ENCODE measurements around the gene SDC1. TPM values are rescaled to one million over a fixed set of nuclear protein-coding genes. Genes with fewer than 3 reads are reported as not detected.
A peak's percentile ranks its signal among the peaks of the same experiment; 100 is the strongest.
"Not testable (repeated sequence)": the region's sequence is repeated elsewhere in the genome, so short reads cannot be mapped to it uniquely, and the experiment has no call there.

SDC1 gene
- total RNA-seq = 100 to 1,000 TPM; 355 to 757 (median 496) TPM

GRCh38 chr2:20224716-20225293 lies at the start of gene SDC1:
Gene SDC1 (minus strand): TSS chr2:20225130. CDS start chr2:20224867, 263 bp downstream.
- intact Hi-C loops (cut with DNase I) = no loop called here
- H3K4me1 ChIP-seq = peaks cover 16 to 63% (median 16%) of the 10 kb centered on the region in 3 donors
- TF ChIP-seq CTCF (IDR thresholded peaks at IDR 0.05) = no peak
- peak in 3 of 4 donors; percentile 11 to 52 (median 47) for TF ChIP-seq POLR2A (IDR thresholded peaks at IDR 0.05)
- peak within 1 kb of the TSS; percentile 59 to 86 (median 72) for H3K4me3 ChIP-seq
- peaks cover 0 to 50% (median 0%) of the 10 kb centered on the region in 4 donors for H3K27me3 ChIP-seq
- H3K27ac ChIP-seq = peak within 1 kb of the TSS; percentile 91 to 97 (median 94)
- WGBS, 2 donors = 0 to 2% methylated on average over 17 to 27 of the region's 65 CpGs
- H3K9me3 ChIP-seq = no peaks in the 10 kb centered on the region
- no peaks in the 10 kb centered on the region for H3K36me3 ChIP-seq
- no peak for DNase-seq

- no peak overlapping the region for H3K4me3 ChIP-seq
- no peaks in the 10 kb centered on the region for H3K4me1 ChIP-seq
- no peaks in the 10 kb centered on the region for H3K27me3 ChIP-seq
- WGBS, 2 donors = 92 to 93% methylated on average over 4 of the region's 4 CpGs
- TF ChIP-seq POLR2A (IDR thresholded peaks at IDR 0.05) (no peak), CTCF (IDR thresholded peaks at IDR 0.05) (no peak)
- H3K27ac ChIP-seq = no peak overlapping the region
- peaks cover 0 to 71% (median 4%) of the 10 kb centered on the region in 3 donors for H3K36me3 ChIP-seq
- H3K9me3 ChIP-seq = no peaks in the 10 kb centered on the region
- intact Hi-C loops (cut with DNase I) = no loop called here
- DNase-seq = no peak
Measured at GRCh38 chr2:20273042-20273441, 48.1 kb upstream of the SDC1 start.

GRCh38 chr2:20268317-20268716 lies 43.4 kb upstream of the SDC1 start:
- H3K27me3 ChIP-seq; DNase-seq; H3K4me1 ChIP-seq; H3K9me3 ChIP-seq; H3K27ac ChIP-seq; H3K4me3 ChIP-seq; intact Hi-C loops (cut with DNase I): not testable (repeated sequence)
- WGBS, 2 donors = 94 to 99% methylated on average over 6 of the region's 6 CpGs
- peaks cover 0 to 80% (median 0%) of the 10 kb centered on the region in 3 donors for H3K36me3 ChIP-seq

- WGBS, 2 donors = 50 to 80% methylated on average over 2 of the region's 2 CpGs
- no peak for DNase-seq
Measured at GRCh38 chr2:20267529-20267928, 42.6 kb upstream of the SDC1 start.

GRCh38 chr2:20264629-20265028 lies 39.7 kb upstream of the SDC1 start:
- 67 to 87% methylated on average over 2 of the region's 2 CpGs for WGBS, 2 donors
- H3K36me3 ChIP-seq = peaks cover 0 to 86% (median 10%) of the 10 kb centered on the region in 3 donors
- no peaks in the 10 kb centered on the region for H3K27me3 ChIP-seq
- TF ChIP-seq CTCF (IDR thresholded peaks at IDR 0.05) (no peak), POLR2A (IDR thresholded peaks at IDR 0.05) (no peak)
- H3K4me1 ChIP-seq = no peaks in the 10 kb centered on the region
- no peak overlapping the region for H3K4me3 ChIP-seq
- intact Hi-C loops (cut with DNase I) = no loop called here
- no peak for DNase-seq
- no peaks in the 10 kb centered on the region for H3K9me3 ChIP-seq
- no peak overlapping the region for H3K27ac ChIP-seq

More at GRCh38 chr2:20267529-20267928, 42.6 kb upstream of the SDC1 start:
- intact Hi-C loops (cut with DNase I) = no loop called here
- TF ChIP-seq CTCF (IDR thresholded peaks at IDR 0.05) (no peak), POLR2A (IDR thresholded peaks at IDR 0.05) (no peak)
- no peak overlapping the region for H3K4me3 ChIP-seq
- H3K27me3 ChIP-seq = no peaks in the 10 kb centered on the region
- H3K9me3 ChIP-seq = no peaks in the 10 kb centered on the region
- H3K27ac ChIP-seq = no peak overlapping the region
- H3K4me1 ChIP-seq = no peaks in the 10 kb centered on the region
- peaks cover 0 to 82% (median 0%) of the 10 kb centered on the region in 3 donors for H3K36me3 ChIP-seq
